ENCODE measurements around the gene PIGX.
A peak's percentile ranks its signal among the peaks of the same experiment; 100 is the strongest.

The PIGX gene
- 16.4 to 54.5 (median 39.3) reads per million in 3 experiments for total RNA-seq

DNA sequence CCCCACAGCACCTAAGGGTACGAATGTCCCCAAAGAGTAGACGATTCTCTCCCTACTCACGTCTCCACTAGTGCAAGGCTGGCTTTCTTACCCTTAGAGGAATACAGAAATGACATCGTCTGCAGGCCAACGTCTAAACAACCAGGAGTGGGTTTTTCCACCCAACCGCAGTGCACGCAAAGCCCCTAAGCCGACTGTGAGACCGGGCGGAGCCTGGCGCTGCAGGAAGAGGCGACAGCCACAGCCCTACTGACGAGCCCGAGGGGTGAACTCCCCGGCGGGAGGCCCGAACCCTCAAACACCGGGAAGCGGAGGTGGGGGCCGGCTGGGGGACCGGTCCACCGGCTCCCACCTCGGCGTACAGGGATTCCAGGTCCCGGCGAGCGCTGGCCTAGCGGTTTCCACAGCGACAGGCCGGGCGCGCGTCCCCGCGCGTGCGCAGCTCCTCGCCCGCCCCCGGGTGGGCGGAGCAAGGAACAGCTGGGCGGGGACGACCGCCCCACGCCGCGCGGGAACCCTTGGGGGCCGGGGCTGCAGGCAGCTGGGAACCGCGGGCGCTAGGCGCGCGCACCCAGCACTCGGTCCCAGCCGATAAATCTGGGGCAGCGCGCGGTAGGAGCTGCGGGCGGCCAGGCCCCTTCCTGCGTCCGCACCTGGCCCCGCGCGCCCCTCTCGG lies at the start of gene PIGX, which contains the start of gene CEP19:
PIGX (plus strand) TSS at position 540 of the 676 bp plus-strand sequence.
CEP19 (minus strand) TSS at position 413 of the 676 bp plus-strand sequence. CDS start 3,593 bp downstream, outside the sequence.
- peak; percentile 97 for DNase-seq

DNA sequence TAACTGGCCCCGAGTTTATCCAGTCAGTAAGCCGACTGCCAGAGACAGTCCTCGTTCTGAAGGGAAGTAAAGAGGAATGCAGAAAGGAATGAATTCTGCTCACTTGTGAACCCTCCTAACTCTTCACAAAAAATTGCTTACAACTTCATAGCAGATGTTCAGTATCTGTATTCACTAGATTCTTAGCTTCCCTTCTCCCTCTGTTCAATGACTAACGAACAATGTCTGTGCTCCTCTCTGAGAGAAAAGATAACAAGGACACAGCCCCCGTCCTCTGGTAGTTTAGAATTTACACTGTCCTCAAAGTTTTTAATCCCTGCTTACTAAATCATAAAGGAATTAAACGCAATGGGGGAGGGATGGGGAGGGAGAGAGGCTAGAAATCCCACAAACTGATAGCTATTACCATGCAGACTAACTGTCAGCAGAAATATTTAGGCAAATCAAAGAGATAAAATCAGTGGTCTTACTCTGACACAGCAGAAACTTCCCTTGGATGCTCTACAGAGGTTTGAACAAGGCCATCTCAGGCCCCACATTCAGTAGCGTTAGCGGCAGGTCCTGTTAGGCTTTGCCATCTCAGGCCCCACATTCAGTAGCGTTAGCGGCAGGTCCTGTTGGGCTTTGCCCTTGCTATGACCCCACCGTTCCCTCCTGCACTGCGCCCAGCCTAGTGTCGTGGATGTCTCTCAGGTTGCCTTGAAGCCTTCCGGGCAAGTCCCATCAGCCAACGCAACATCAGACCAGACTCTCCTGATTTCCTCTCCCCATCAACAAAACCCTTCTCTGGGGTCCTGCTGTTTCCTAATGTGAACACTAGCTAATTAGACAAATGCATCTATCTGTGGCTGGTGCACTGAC lies 49.2 kb upstream of the PIGX start:
- no peak for DNase-seq

DNA sequence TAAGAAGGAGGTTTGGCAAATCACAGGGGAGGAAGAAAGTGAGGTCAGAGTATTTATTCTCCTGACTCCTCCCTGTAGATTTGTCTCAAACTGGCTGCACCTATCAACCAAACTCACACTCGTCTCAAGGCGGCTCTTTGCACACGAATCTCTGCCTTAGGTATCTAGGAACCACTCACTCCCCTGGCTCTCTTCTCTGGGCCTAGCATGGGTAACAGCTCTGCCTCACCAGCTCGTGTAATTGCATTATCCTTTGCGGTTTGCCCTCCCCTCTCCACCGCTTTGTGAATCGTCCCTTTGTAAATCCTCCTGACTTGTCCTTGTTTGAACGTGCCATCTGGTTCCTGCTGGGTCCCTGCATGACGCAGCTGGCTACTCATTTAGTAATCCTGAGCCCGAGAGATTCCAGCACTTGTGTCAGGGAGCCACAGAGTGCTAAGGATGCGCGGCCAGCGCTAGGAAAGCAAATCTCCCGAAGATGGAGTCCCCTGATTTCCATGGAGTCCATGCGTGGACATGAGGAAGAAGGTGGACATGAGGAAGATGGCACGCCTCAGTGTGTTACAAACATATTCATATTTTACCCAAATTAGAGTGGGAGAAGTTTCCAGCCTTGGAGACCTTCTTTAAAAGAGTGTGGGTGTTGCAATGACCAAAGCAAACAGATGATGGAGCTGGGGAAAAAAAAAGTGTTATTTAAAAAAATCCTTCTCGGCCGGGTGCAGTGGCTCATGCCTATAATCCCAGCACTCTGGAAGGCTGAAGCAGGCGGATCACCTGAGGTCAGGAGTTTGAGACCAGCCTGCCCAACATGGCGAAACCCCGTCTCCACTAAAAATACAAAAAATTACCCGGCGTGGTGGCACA lies 45.9 kb upstream of the PIGX start:
- DNase-seq: no peak

DNA sequence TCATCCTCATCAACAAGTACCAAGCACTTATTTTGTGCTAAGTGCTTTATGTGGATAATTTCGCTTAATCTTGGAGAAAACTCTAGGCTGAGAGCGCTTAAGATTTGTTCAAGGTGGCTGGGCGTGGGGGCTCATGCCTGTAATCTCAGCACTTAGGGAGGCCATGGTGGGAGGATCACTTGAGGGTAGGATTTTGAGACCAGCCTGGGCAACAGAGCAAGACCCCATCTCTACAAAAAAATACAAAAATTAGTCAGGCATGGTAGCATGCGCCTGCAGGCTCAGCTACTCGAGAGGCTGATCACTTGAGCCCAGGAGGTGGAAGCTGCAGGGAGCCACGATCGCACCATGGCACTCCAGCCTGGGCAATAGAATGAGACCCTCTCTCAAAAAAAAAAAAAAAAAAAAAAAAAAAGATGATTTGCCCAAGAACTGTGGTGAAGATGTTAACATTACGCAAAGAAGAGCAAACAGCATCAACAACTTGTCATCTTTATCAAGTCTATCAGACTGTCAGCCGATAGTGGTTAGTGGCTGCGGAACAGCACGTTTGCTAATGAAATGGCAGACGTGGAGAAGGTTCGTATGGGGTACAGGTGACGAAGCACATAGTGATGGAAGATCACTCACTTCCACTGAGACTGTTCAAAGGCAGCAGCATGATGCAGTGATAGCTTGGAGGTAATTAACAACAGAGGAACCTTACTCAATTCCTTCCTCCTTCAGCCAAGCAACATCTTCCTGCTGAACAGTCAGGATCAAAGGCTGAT lies 44.9 kb upstream of the PIGX start:
- no peak for DNase-seq

DNA sequence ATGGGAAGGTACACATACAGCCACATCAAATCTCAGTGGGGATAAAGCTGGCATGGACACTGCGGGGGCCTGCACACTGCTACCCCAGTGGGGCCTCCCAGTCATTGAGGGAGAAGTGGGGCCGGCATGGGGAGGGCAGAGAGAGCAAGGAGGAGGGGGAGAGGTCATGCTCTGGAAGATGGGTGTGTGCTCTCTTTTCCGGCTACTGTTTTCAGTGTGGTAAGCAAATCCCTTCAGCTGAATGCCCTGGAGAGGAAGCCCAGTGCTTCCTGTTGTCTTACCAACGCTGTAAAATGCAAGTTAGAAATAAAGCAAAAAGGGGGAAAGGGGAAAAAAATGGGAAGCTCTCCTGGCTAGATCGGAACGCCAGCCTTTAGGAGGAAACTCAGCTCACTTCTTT lies 41.8 kb upstream of the PIGX start:
- DNase-seq: no peak

DNA sequence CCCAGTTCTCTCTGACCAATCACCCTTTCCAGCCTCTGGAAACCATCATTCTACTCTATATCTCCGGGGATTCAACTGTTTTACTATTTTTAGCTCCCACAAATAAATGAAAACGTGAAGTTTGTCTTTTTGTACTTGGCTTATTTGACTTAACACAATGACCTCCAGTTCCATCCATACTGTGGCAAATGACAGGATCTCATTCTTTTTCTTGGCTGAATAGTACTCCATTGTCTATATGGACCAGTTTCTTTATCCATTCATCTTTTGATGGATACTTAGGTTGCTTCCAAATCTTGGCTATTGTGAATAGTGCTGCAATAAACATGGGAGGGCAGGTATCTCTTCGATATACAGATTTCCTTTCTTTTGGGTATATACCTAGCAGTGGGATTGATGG lies 38.5 kb upstream of the PIGX start:
- no peak for DNase-seq

DNA sequence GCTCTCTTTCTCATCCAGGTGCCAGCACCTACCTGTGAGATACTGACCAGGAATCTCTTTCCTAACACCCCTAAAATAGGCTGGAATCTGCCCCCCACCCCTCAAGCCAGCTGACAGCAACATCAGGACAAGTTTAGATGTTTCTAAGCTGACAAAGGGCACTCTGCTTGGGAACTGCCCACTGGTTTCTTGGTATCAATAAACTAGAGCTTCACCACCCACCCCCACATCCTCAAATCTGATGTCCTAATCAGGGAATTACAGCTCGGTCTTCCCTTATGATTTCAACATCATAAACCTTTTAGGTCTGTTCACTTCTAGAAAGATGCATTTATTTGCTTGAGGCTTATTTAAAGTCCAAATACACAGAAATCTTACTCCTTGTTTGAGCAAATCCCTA lies 34.8 kb upstream of the PIGX start:
- no peak for DNase-seq

DNA sequence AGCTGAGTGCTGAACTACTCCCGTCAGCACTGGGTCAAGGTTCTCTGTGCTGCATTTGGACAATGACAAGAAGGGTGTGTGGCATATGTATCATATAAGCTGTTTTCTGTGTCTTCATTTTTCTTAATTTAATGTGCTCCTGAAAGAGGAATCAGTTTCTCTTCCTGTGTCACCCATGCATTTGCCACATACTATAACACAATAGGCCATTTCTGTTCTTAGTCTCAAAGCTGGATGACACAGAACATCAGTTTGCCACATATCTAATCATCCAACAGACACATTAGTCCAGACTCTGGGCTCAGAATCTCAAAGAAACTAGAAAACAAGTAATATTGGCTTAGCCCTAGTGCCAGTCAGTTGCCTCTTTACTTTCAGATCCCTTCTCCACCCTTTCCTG lies 34.2 kb upstream of the PIGX start:
- no peak for DNase-seq

DNA sequence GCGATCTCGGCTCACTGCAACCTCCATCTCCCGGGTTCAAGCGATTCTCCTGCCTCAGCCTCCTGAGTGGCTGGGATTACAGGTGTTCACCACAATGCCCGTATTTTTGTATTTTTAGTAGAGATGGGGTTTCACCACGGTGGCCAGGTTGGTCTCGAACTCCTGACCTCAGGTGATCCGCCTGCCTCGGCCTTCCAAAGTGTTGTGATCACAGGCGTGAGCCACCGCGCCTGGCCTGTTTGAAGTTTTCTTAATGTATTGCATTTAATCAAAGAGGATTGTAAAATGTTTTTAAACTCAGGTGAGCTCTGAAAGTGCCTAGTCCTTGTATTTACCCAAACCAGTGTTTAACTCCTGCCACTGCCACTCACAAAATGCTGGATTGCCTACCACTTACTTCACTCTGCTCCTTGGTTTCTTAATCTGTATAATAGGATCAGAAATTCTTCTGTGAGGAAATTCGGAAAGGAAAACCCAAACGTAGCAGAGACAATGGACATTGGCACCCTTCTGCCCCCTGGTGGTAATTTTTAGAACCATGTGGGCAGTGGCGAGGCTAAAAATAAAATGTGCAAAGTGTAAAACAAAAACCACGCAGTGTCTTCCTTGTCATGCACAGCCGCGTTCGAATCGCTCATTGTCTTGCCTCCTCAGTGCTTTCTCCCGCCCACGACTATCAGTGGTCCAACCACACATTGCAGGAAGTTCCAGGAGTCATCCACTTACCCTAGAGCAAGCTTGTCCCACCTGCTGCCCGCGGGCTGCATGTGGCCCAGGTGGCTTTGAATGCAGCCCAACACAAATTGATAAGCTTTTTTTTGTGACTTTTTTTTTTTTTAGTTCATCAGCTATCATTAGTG lies 27.4 kb upstream of the PIGX start:
- DNase-seq: peak; percentile 62

DNA sequence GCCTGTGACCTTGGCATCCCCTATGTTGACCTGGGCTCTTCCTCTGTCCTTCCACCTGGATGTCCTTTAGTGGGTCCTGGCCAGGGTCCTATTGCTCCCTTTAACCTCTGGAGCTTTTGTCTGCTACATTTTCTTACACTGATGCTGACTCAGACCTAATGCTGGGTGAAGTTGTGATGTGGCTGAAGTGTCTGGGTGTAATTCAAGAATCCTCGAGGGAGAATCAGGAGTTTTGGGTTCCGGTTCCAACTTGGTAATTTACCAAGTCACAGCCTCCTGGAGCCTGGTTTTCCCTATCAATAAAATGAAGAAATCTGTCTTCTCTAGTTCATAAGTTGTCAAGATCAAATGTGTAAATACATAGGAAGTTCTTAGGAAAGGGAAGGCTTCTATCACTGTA lies 25.7 kb upstream of the PIGX start:
- no peak for DNase-seq

DNA sequence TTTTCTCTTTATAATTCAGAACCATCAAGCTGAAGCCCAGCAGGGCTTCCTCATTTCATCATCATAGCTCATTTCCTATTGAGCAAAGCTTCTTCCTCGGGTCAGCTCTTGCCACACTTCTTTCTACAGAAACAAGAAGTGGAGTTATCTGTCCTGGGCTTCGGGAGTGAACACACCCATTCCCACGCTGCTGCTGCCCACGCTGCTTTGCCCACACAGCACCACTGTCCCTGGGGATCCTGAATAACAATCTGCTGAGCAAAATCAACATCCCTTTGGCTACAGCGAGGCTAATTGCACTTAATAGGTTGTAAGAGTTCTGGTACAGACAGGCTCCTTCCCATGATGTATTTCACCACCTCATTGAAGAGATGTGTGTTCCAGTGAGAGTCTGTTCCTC lies 23.8 kb upstream of the PIGX start:
- no peak for DNase-seq

DNA sequence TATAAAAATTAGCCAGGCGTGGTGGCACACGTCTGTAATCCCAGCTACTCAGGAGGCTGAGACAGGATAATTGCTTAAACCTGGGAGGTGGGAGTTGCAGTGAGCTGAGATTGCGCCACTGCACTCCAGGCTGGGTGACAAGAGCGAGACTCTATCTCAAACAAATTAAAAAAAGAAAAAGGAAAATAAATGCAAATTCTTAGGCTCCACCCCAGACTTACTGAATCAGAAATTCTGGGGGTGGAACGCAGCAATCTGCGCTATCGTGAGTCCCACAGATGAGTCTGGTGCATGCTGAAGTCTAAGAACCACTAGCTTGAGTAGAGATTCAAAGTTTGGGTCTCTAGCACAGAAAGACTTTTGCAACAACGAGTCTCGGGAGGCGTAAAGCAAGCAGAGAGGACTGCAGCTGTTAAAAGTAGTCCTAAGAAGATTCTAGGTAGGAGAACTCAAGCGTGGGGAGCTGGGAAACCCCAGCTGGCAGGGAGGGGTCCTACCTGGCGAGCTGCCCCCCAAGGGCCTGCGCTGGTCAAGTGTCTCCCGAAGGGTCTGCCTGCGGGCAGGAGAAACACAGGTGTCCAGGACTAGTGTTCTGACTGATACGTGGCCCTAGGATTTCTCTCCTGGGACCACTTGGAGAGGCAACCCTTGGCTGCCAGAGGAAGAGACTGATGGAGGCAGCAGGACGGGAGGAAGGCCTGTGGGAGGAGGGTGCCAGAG lies 22.1 kb upstream of the PIGX start:
- DNase-seq: no peak

DNA sequence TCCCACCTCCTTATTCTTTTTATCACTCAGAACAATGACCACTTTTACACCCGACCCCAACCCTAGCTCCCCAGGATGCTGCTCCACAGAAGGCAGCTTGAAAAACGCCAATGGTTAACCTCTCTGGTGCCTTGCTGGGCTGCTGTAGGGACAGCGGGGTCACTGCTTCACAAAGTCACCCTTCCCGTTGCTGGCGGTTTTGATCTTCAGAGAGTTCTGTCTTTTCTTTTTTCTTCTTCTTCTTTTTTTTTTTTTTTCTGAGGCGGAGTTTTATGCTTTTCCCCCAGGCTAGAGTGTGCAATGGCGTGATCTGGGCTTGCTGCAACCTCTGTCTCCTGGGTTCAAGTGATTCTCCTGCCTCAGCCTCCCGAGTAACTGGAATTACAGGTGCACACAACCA lies 20.8 kb upstream of the PIGX start:
- no peak for DNase-seq

DNA sequence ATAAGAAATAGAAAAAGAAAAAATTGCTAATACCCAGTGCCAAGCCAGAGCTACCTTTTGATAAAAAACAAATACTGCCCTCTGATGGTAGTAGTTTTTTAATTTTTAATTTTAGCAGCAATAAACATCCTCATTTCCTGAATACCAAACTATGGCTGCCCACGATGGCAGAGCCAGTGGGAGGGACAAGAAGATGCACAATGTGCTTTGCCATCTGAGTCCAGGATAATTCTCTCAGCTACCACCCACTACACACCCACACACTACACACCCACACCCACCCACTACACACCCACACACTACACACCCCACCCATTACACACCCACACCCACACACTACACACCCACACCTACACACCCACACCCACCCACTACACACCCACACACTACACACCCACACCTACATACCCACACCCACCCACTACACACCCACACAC lies 18.0 kb upstream of the PIGX start:
- DNase-seq: peak; percentile 28

DNA sequence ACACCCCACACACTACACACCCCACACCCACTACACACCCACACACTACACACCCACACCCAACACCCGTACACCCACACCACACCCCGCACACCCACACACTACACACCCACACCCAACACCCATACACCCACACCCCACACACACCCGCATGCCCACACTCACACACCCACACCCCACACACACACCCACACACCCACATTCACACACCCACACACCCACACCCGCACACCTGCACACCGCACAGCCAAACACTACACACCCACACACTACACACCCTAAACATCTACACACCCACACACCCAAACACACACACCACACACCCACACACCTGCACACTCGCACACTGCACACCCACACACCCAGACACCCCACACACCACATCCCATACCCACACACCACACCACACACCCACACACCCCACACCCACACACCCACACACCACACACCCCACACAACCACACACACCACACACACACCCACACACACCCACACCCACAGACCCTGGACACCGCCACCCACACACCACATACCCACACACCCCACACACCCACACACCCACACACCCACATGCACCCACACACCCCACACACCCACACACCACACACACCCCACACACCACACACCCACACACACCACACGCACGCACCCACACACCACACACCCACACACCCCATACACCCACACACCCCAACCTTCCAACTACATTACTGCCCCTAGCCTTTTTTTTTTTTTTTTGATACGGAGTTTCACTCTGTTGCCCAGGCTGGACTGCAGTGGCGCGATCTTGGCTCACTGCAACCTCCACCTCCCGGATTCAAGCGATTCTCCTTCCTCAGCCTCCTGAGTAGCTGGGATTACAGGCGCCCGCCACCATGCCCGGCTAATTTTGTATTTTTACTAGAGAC lies 17.0 kb upstream of the PIGX start:
- no peak for DNase-seq

DNA sequence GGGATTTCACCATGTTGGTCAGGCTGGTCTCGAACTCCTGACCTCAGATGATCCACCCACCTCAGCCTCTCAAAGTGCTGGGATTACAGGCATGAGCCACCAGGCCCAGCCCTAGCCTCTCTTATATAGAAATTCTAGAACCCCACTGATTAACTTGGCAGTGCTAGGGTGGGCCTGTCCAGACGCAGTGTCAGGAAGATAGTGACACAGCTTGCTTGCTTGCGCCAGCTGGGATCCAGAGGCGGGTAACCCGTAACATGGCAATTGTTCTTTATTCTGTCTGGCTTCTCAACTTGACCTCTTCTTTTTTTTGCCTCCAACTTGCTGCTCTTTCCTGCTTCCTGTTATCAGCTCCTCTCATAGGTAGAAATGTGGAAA lies 16.3 kb upstream of the PIGX start:
- no peak for DNase-seq

DNA sequence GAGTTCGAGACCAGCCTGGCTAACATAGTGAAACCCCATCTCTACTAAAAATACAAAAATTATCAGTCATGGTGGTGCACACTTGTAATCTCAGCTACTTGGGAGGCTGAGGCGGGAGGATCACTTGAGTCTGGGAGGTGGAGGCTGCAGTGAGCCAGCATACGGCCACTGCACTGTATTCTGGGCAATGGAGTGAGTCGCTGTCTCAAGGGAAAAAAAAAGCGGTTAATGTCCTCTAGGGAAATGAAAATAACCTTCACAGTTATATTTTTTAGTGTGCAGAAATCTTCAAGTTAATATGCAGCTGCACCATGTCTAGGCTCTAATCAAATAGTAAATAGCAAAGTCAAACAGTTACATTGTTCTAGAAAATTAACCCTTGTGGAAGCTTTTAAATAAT lies 14.9 kb upstream of the PIGX start:
- DNase-seq: no peak

DNA sequence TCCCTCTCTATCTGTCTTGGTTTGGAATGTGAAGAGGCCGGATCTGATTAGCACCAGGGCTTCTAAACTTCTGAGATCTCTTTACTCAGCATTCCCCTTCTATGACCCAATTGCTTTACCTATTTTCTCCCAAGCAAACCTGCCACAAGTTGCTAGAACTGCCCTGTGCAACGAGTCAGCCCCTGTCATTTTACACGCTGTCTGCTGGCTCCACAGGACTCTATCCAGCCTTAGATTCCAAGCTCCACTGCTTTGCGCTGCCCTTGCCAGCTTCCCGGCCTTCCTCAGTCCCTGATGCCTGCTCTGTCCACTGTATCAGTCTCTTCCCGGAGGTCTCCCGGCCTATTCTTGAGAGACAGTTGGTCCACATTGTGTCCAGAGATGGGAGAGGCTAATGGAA lies 12.4 kb upstream of the PIGX start:
- no peak for DNase-seq

DNA sequence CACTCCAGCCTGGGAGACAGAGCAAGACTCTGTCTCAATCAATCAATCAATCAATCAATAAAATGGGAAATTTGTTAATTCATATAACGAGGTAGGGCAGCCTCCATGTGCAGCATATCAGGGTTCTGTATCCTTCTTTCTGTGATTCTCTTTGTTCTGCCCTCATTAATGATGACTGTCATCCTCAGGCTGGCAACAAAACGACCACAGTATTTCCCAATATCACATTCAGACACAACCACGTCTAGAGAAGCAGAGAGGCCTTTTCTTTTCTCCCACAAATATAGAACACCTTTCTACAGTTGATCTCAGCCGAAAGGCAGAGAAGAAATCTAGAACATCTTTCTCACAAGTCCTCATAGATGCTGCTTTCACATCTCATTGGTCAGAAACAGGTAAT lies 11.4 kb upstream of the PIGX start:
- no peak for DNase-seq

DNA sequence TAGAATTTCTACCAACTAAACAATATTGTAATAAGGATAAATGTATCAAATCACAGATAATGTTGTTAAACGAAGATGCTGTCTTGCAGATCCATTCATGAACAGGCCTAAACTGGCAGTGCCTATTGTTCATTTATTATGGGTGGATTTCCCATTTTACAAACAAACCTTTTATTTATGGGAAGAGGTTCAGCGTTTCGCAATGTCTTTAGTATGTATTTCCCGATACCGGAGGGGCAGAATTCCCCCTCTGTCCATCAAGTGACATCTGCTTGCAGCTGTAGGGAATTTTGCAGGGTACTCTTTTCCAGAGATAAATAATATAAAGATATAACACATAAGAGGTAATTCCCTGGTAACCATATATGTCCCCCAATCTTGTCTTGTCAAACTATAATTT lies 5.8 kb upstream of the PIGX start:
- DNase-seq: no peak
